Measurements from ENCODE around the gene GREM2.

The GREM2 gene

DNA sequence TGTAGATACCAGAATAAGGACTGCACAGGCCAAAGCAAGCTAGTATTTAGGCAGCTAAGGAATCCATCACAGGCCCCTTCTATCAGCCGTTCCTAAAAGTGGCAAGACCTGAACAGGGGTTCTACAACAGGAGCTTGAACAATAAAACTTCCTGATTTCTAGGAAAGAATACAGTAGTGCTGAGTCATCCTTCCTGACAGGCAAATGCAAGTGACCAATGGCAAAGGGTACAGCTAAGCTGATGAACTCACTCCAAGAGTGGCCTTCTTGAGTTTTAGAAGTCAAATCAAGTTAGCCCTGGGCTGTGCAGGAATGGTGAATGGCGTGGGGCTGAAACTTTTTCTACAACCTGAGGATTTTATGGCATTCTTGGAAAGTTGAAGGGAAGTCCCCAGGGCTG, 112.9 kb downstream of the GREM2 start:
- no peak for DNase-seq (ENCODE audit: low read depth in 2 of 2)

- no peak for DNase-seq (ENCODE audit: low read depth in 2 of 2)
Measured at GRCh38 chr1:240498335-240498734, 113.6 kb downstream of the GREM2 start.

DNA sequence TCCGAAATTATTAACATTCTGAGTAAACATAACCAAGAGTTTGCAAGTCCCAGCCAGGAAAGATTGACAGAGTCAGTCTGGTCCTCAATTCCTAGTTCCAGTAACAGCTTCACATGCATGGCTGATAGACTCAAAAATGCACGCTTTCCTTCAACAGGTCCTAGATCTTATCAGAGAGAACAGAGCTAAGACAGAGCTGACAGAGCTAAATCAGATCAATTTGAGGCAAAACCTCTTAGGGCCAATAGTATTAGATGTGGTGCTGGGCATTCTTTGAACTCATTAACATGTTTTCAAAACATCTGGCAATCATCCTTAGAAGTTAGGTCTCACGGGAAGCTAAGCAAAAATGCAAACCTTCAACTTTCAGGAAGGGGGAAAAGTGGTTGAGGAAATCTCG, 114.0 kb downstream of the GREM2 start:
- DNase-seq (ENCODE audit: low read depth in 2 of 2), result no peak

DNA sequence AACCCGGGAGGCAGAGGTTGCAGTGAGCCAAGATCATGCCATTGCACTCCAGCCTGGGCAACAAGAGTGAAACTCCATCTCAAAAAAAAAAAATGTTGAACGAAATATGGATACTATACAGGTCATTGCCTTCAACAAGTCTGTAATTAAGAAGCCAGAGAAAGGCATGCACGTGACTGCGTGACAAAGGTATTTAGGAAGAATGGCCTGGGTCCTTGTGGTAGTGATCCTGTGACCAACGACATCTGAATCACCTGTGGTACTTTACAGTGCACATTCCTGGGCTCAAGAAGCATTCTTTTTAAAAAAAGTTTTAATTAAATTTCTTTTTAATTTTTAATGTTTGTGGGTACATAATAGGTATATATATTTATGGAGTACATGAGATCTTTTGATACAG, 115.0 kb downstream of the GREM2 start:
- DNase-seq (ENCODE audit: low read depth in 2 of 2), result no peak

DNA sequence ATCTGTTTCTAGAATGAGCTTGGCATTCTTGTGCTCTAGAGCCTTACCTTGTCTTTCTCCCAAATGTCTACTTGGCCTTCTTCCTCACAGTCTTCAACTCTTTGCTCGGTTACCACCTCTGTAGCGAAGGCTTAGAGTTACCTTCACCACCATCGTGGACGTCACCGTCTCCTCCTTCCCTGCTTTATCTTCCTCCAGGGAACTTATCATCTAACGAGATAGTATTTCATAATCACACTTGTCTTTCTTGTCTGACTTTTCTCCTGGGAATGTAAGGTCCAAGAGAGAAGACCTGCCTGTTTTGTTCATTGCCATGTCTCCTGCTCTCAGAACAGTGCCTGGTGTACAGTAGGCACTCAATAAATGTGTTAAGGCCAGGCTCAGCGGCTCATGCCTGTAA, 115.6 kb downstream of the GREM2 start:
- DNase-seq (ENCODE audit: low read depth in 2 of 2), result no peak

GRCh38 chr1:240495601-240496000, 116.4 kb downstream of the GREM2 start:
- DNase-seq (ENCODE audit: low read depth in 2 of 2), result no peak

DNA sequence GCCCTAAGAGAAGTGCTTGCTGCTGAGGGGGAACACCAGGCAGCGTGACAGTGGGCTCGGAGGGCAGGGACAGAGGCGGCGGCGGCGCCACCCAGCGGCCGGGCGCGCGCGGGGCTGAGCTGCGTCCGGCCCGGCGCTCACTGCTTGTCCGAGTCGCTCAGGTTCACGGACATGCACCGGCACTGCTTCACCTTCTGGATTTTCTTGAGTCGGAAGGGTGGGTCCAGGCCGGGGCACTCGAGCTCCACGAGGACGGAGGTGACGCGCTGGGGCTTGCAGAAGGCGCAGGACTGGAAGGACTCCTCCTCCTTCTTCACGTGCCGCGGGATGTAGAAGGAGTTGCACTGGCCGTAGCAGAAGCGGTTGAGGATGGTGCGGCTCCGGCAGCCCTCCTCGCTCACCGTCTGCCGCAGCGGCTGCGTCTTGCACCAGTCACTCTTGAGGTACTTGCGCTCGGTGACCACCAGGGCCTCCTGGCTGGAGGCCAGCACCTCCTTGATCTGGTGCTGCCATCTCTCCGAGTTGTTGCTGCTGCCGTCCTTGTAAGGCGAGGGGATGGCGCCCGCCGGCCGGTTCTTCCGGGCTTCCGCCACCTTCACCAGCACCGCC, 119.0 kb downstream of the GREM2 start:
- DNase-seq (ENCODE audit: low read depth in 2 of 2), result no peak

GRCh38 chr1:240491796-240492195, 120.2 kb downstream of the GREM2 start:
- DNase-seq (ENCODE audit: low read depth in 2 of 2), result no peak

GRCh38 chr1:240491156-240491555, 120.8 kb downstream of the GREM2 start:
- no peak for DNase-seq (ENCODE audit: low read depth in 2 of 2)

- DNase-seq (ENCODE audit: low read depth in 2 of 2), result no peak
Measured at GRCh38 chr1:240487493-240487892, 124.5 kb downstream of the GREM2 start.

DNA sequence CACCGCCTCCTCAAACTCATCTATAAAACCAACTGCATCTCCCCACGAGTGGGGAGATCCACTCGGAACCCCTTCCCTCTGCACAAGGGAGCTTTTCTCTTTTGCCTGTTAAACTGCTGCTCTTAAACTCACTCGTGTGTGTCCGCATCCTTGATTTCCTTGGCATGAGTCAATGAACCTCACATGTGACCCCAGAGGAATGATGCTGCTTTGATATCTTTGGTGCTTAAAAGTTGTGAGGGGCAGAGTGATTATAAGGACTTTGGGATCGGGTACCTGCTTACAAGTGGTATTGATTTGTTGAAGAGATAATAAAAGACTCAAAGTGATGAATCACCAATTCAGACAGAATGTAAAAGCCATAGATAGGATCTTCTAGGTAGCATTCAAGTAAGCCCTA, 125.3 kb downstream of the GREM2 start:
- DNase-seq (ENCODE audit: low read depth in 2 of 2), result no peak

- DNase-seq (ENCODE audit: low read depth in 2 of 2), result no peak
Measured at GRCh38 chr1:240484804-240485443, 127.0 kb downstream of the GREM2 start.

- DNase-seq (ENCODE audit: low read depth in 2 of 2), result no peak
Measured at GRCh38 chr1:240478536-240478935, 133.4 kb downstream of the GREM2 start.

DNA sequence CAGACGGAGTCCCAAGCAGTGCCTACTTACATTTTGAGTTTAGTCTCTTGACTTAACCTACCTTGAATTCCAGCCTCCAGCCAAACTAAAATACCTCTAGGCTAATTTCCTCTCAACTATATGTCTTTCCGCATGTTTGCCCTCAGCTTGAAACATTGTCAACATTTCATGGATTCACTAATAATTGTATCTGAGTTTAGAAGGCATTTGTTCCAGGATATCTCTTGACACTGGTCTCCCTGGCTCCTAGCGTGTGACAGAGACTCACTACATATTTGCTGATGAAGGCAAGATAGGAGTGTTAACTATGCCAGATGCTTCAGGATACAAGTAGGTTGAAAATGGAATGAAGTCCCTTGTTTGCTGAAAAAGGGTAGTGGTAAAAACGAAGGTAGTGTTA, 136.1 kb downstream of the GREM2 start:
- DNase-seq (ENCODE audit: low read depth in 2 of 2), result no peak

GRCh38 chr1:240474133-240474614, 137.8 kb downstream of the GREM2 start:
- no peak for DNase-seq (ENCODE audit: low read depth in 2 of 2)

- no peak for DNase-seq (ENCODE audit: low read depth in 2 of 2)
Measured at GRCh38 chr1:240468656-240469055, 143.3 kb downstream of the GREM2 start.

GRCh38 chr1:240467895-240468294, 144.1 kb downstream of the GREM2 start:
- no peak for DNase-seq (ENCODE audit: low read depth in 2 of 2)

GRCh38 chr1:240466509-240466908, 145.4 kb downstream of the GREM2 start:
- DNase-seq (ENCODE audit: low read depth in 2 of 2), result no peak

DNA sequence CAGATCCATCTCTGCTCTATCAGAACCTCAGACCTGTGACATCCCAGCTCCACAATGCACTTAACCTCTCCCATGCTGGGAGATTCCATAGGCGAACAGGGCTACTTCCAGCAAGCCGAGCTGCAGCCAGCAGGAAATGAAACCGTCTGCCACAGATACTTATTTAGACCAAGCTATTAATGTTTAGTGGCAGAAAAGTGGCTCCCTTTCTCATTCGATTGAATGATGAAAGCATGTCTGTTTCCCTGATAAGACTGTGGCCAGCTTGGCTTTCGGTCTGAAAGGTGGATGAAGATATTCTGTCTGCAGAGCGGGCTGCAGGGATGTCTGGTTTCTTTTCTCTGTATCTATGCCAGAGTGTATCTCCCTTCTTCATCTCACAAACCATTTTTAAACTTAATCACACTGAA, 146.4 kb downstream of the GREM2 start:
- no peak for DNase-seq (ENCODE audit: low read depth in 2 of 2)

DNA sequence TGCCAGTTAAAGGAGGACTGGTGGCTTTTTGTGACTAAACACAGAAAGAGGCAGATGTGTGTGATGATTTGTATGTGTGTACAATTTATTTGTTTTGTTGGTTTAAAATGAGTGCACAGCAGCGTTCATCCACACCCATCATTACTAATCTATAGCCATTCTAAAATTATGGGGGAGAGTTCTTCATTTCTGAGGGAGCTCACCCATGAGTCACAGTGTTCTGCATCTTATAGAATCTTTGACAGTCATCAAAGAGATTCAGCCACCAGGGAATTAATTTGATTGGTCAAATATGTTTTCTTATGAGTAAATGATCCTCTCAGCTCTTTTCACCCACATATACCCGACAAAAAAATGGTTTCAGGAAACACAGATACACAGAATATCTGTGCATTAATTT, 147.9 kb downstream of the GREM2 start:
- DNase-seq (ENCODE audit: low read depth in 2 of 2), result no peak

GRCh38 chr1:240462766-240463395, 149.1 kb downstream of the GREM2 start:
- DNase-seq (ENCODE audit: low read depth in 2 of 2), result no peak

DNA sequence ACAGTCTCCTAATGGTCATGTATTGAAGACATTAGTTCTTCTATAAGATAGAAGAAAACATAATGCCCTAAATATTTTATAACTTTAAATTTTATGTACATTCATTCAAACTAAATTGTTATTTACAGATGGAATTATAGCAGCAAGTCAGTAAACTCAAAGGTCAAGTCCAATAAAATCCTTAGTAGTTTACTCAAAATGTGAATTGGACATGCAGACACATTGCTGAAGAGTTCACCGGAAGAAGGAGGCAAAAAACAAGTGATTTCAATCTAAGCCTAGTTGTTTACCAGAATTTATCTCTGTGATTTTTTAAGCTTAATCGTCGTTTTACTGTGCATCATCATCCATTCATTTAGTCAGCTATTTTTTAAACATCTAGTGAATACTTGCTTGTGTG, 149.7 kb downstream of the GREM2 start:
- DNase-seq (ENCODE audit: low read depth in 2 of 2), result no peak

- no peak for DNase-seq (ENCODE audit: low read depth in 2 of 2)
Measured at GRCh38 chr1:240457203-240457602, 154.8 kb downstream of the GREM2 start.

Data from stimulated activated CD8-positive, alpha-beta memory T cell treated with anti-CD3 and anti-CD28 coated beads, Interleukin-2, amount 100 ng/mL, for 1 hour (primary cell).